ENCODE data around the gene TRIM32.

GRCh38 chr9:116715751-116716150, 28.6 kb downstream of the TRIM32 start:
- no peak for TF ChIP-seq MXD4 (CRISPR knock-in tag; IDR thresholded peaks at IDR 0.05)
- TF ChIP-seq ZNF574 (CRISPR knock-in tag; IDR thresholded peaks at IDR 0.05) = no peak
- TF ChIP-seq TAF1 (CRISPR knock-in tag; IDR thresholded peaks at IDR 0.05) = no peak
- no peak for TF ChIP-seq CHD2 (IDR thresholded peaks at IDR 0.05; ENCODE audit: low read depth, low read length)
- no peak for TF ChIP-seq NR3C1 (CRISPR knock-in tag; IDR thresholded peaks at IDR 0.05)
